IPS-18c (cell line): ENCODE results near the gene ABCC4.

Experiments
- H3K4me3 ChIP-seq: 2 replicates; pipeline ENCODE4 v1.7.0; 2013; ENCODE audit warnings: low read depth, mild to moderate bottlenecking, low read length, moderate library complexity; ENCODE audit not compliant: insufficient read depth
- H3K9me3 ChIP-seq: one replicate; pipeline ENCODE4 v1.6.1; 2013; ENCODE audit warnings: mild to moderate bottlenecking, low read length, moderate library complexity; ENCODE audit not compliant: control insufficient read depth, insufficient read depth

Gene ABCC4

DNA sequence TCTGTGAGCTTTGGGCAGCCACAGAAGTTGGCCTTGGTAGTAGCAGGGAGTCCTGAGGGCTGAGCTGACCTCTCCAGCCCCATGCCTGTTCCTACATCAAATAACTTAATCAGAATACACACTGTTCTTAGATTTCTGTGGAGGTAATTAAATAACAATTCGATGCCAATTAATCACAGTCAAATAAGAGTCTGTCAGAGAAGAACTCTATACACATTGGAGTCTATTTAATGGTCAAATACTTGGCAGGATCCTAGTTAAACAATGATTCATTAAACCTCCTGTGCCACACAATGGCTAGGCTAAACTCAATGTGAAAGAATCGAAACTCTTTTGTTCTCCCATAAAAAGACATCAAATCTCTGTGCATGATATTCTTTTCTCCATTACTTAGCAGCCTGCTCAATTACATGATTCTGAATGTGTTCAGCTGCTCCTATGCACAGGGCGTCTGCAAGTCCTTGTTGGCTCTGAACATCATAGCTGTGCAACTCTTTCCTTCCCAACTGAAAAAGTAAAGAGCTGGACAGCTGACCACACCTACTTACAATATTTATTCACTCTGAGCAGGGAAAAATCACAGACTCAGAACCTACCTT is 173.1 kb downstream of the ABCC4 start:
- Histone ChIP-seq H3K9me3 (no peaks in the 10 kb centered on the region), H3K4me3 (no peak overlapping the region)

- Histone ChIP-seq H3K4me3 (no peak overlapping the region), H3K9me3 (no peaks in the 10 kb centered on the region)
These were observed 176.3 kb downstream of the ABCC4 start for GRCh38 chr13:95124959-95125358.

- Histone ChIP-seq H3K4me3 (no peak overlapping the region), H3K9me3 (no peaks in the 10 kb centered on the region)
These were observed 177.5 kb downstream of the ABCC4 start for GRCh38 chr13:95123726-95124125.

GRCh38 chr13:95122063-95122462 is 179.2 kb downstream of the ABCC4 start:
- H3K4me3 ChIP-seq: no peak overlapping the region
- H3K9me3 ChIP-seq: no peaks in the 10 kb centered on the region

DNA sequence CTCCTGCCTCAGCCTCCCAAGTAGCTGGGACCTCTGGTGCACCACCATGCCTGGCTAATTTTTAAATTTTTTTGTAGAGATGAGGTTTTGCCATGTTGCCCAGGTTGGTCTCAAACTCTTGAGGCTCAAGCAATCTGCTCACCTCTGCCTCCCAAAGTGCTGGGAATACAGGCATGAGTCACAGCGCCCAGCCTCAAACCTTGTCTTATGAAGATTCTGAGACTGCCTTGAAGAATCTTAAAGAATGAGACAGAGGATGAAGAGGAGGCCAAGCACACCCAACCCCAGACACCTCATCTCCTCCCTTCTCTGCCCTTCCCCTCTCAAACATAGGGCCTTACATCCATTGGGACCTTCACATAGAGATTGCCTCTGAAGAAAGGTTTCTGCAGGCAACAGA is 179.7 kb downstream of the ABCC4 start:
- Histone ChIP-seq H3K9me3 (no peaks in the 10 kb centered on the region), H3K4me3 (no peak overlapping the region)

GRCh38 chr13:95120650-95121049 is 180.6 kb downstream of the ABCC4 start:
- Histone ChIP-seq H3K9me3 (no peaks in the 10 kb centered on the region), H3K4me3 (no peak overlapping the region)

DNA sequence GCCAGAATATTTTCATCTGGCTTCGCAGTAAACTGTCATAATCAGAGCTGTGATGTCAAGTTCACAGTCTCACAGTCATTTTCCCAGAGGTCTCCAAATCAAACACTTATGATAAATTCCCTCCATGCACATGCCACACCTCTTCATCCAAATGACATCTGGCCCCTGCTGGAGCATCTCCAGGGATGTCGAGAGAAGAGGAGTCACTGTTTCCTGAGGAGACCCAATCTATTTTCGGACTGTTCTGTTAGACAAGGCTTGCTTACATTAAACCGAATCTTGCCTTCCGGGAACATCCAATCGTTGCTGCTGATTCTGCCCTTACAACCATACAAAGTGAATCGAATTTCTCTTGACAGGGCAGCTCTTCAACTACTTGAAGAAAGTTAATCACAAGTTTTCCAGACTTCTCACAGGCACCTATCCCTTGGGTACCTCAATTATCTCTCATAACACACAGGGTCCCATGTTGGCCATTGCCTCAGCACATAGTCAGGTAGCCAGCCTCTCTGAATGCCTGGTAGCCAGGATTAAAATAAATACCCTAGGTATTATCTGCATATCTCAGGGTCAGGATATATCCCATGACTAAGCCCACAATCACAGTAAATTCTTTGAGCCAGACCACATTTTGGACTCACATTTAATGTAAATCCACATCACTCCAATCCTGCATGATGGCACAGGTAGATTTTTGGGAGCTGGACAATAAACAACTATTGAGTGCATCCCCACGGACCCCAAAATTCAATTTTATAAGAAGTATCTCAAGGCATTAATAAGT is 182.5 kb downstream of the ABCC4 start:
- H3K4me3 ChIP-seq: no peak overlapping the region
- no peaks in the 10 kb centered on the region for H3K9me3 ChIP-seq

- Histone ChIP-seq H3K4me3 (no peak overlapping the region), H3K9me3 (no peaks in the 10 kb centered on the region)
These were observed 184.2 kb downstream of the ABCC4 start for GRCh38 chr13:95117092-95117491.

GRCh38 chr13:95115525-95115924 is 185.7 kb downstream of the ABCC4 start:
- no peaks in the 10 kb centered on the region for H3K9me3 ChIP-seq
- H3K4me3 ChIP-seq: no peak overlapping the region

DNA sequence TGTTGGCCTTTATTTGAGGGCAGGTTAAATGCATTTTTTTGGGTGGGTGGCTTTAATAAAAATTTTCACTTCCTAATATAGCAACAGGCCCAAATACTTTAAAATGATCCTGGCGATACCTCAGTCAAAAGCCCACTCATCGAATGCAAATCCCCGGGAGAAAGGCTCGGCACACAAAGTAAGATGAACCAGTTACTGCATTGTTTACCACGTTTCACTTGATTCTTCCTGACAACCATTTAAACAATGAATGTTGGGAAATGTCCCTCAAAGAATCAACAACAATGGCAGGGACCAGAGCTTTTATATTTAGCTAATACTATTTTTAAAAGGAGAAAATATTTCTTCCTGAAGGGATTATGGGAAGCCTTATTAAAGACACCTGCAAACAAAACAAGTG is 187.7 kb downstream of the ABCC4 start:
- Histone ChIP-seq H3K9me3 (no peaks in the 10 kb centered on the region), H3K4me3 (no peak overlapping the region)

GRCh38 chr13:95112883-95113282 is 188.4 kb downstream of the ABCC4 start:
- H3K9me3 ChIP-seq: no peaks in the 10 kb centered on the region

DNA sequence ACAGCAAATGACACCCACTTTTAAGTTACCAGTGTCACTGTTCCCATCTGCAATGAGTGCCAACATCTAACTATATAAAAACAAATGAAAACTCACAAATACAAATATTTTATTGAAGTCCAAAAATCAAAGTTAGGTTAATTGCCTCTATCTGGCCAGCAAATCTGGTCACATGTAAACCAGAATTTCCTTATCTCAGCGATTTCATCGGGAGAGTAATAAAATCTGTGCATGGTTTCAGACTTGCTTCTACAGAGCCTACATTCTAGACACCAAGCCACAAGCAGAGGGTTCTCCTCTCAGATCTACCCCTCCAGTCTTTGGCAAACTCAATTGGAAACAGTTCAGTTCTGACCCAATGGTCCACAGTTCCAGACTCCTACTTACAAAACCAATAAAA is 189.6 kb downstream of the ABCC4 start:
- Histone ChIP-seq H3K4me3 (no peak overlapping the region), H3K9me3 (no peaks in the 10 kb centered on the region)

More at GRCh38 chr13:95112883-95113282, 188.4 kb downstream of the ABCC4 start:
- H3K4me3 ChIP-seq: no peak overlapping the region

- no peak overlapping the region for H3K4me3 ChIP-seq
- no peaks in the 10 kb centered on the region for H3K9me3 ChIP-seq
These were observed 194.7 kb downstream of the ABCC4 start for GRCh38 chr13:95106562-95106961.

- H3K9me3 ChIP-seq: no peaks in the 10 kb centered on the region
These were observed 200.5 kb downstream of the ABCC4 start for GRCh38 chr13:95100525-95101433.

DNA sequence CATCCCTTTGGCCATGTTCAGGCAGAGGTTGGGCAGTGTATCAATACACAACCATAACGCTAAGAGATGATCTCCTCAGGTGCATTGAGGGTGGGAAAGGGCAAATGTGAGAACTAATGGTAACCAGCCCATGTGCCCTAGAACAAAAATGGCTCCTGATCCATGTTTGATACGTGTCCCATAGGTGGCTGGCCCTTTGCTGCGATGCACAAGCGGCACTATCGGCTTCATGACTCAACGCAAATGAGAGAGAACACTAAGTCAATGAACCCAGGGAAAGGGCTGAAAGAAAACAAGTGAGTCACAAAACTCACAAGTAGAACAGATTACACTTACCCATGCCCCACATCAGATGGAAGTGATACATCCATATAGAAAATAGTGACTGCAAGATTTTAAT is 201.7 kb downstream of the ABCC4 start:
- no peak overlapping the region for H3K4me3 ChIP-seq
- no peaks in the 10 kb centered on the region for H3K9me3 ChIP-seq

More at GRCh38 chr13:95100525-95101433, 200.5 kb downstream of the ABCC4 start:
- no peak overlapping the region for H3K4me3 ChIP-seq

DNA sequence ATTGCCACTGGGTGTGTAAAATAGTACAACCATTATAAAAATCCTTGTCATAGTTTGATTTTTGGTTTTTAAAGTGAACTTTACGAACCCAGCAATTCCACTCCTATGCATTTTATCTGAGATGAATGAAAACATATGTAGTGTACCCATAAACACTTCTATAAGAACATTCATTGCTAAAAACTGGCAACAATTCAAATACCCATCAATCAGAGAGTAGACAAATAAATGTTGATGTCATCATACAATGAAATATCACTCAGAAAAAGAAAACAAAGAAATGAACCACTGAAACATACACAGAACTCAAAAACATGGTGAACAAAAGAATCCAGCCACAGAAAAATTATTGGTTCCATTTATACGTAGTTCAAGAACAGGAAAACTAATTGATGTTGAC is 202.3 kb downstream of the ABCC4 start:
- Histone ChIP-seq H3K4me3 (no peak overlapping the region), H3K9me3 (no peaks in the 10 kb centered on the region)

- H3K9me3 ChIP-seq: no peaks in the 10 kb centered on the region
- H3K4me3 ChIP-seq: no peak overlapping the region
These were observed 209.5 kb downstream of the ABCC4 start for GRCh38 chr13:95091755-95092154.
